Measurements from ENCODE around the gene DCAF15. TPM values are rescaled to one million over a fixed set of nuclear protein-coding genes. Genes with fewer than 3 reads are reported as not detected.

DCAF15 gene
- total and polyA plus RNA-seq, 7 donors = 9.2 to 25.3 (median 16.6) TPM

DNA sequence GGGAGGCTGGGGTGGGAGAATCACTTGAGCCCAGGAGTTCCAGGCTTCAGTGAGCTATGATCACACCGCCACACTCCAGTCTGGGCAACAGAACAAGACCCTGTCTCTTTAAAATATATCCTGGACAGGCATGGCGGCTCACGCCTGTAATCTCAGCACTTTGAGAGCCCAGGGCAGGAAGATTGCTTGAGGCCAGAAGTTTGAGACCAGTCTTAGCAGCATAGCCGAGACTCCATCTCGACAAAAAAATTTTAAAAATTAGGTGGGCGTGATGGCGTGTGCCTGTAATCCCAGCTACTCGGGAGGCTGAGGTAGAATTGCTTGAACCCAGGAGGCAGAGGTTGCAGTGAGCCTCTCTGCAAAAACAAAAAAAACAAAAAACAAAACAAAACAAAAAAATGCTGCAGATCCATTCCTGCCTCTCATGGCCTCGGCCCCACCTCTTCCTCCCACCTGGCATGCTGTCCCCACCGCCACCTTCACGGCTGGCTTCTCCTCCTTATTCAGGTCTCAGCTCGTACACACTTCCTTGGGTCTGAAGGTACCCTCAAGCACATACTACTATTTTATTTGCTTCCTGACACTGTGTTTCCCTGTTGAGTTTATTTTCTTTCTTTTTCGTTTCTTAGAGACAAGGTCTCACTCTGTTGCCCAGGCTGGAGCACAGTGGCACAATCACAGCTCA lies 48.5 kb downstream of the DCAF15 start:
- Histone ChIP-seq H3K27ac (peak overlapping the region; percentile 98), H3K27me3 (ENCODE audit: insufficient read depth in 3 of 3, low read length in 2 of 3) (no peaks in the 10 kb centered on the region), H3K4me3 (no peak overlapping the region), H3K36me3 (ENCODE audit: insufficient read depth in 1 of 2, low read depth in 1 of 2) (no peaks in the 10 kb centered on the region), H3K9me3 (no peaks in the 10 kb centered on the region), H3K4me1 (peaks cover 51% of the 10 kb centered on the region)
- TF ChIP-seq, protein P1, sequence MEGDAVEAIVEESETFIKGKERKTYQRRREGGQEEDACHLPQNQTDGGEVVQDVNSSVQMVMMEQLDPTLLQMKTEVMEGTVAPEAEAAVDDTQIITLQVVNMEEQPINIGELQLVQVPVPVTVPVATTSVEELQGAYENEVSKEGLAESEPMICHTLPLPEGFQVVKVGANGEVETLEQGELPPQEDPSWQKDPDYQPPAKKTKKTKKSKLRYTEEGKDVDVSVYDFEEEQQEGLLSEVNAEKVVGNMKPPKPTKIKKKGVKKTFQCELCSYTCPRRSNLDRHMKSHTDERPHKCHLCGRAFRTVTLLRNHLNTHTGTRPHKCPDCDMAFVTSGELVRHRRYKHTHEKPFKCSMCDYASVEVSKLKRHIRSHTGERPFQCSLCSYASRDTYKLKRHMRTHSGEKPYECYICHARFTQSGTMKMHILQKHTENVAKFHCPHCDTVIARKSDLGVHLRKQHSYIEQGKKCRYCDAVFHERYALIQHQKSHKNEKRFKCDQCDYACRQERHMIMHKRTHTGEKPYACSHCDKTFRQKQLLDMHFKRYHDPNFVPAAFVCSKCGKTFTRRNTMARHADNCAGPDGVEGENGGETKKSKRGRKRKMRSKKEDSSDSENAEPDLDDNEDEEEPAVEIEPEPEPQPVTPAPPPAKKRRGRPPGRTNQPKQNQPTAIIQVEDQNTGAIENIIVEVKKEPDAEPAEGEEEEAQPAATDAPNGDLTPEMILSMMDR (IDR thresholded peaks at IDR 0.05) = no peak
- intact Hi-C loops (cut with DNase I) = no loop called here
- ATAC-seq (no peak), DNase-seq (peak; percentile 1 to 39)
- 72 to 82% (median 81%) methylated on average over 13 of the region's 13 CpGs for WGBS, 3 donors

DNA sequence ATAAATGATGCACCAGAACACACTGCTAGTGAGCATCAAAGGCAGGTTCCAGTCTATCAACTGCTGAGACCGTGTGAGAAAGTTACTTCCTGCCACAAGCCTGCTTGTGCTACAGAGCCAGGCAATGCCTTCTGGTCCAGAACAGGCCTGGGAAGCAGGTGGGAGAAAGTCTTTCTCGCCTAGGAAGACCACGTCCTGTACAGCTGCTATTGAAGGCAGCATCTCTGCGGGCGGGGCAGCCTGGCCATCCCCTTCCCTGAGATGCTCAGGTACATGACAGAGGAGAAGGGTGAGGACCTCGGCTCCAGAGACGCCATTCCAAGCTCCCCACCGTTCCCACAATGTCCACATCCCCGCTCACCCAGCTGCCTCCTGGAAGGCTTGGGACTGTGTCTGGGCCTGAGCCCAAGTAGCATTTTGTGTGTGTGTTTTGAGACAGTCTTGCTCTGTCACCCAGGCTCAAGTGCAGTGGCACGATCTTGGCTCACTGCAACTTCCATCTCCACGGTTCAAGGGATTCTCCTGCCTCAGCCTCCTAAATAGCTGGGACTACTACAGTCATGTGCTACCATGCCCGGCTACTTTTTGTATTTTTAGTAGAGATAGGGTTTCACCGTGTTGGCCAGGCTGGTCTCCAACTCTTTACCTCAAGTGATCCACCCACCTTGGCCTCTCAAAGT lies 50.4 kb downstream of the DCAF15 start:
- no peak for ATAC-seq
- Histone ChIP-seq H3K36me3 (ENCODE audit: insufficient read depth in 1 of 2, low read depth in 1 of 2) (no peaks in the 10 kb centered on the region), H3K27me3 (ENCODE audit: insufficient read depth in 3 of 3, low read length in 2 of 3) (no peaks in the 10 kb centered on the region), H3K4me1 (peaks cover 46% of the 10 kb centered on the region), H3K27ac (peak overlapping the region; percentile 98), H3K4me3 (peak overlapping the region; percentile 23), H3K9me3 (no peaks in the 10 kb centered on the region)
- TF ChIP-seq, protein P1 (IDR thresholded peaks at IDR 0.05) = no peak
- intact Hi-C loops (cut with DNase I) = no loop called here
- DNase-seq = peak in 1 of 2 donors; percentile 17
- 29 to 41% (median 32%) methylated on average over 13 of the region's 13 CpGs for WGBS, 3 donors

GRCh38 chr19:14003251-14004055 lies 51.1 kb downstream of the DCAF15 start:
- no peaks in the 10 kb centered on the region for H3K9me3 ChIP-seq
- peak overlapping the region; percentile 98 for H3K27ac ChIP-seq
- intact Hi-C loops (cut with DNase I) = no loop called here
- ATAC-seq (no peak), DNase-seq (peak in 1 of 2 donors; percentile 19)
- no peaks in the 10 kb centered on the region for H3K27me3 ChIP-seq (ENCODE audit: insufficient read depth in 3 of 3, low read length in 2 of 3)
- WGBS, 3 donors = 21 to 36% (median 21%) methylated on average over 10 of the region's 10 CpGs
- peaks cover 45% of the 10 kb centered on the region for H3K4me1 ChIP-seq
- peak overlapping the region; percentile 23 for H3K4me3 ChIP-seq
- H3K36me3 ChIP-seq (ENCODE audit: insufficient read depth in 1 of 2, low read depth in 1 of 2) = no peaks in the 10 kb centered on the region
- TF ChIP-seq, protein P1 (IDR thresholded peaks at IDR 0.05) = no peak

GRCh38 chr19:14004619-14005348 lies 52.5 kb downstream of the DCAF15 start:
- peak overlapping the region; percentile 82 for H3K4me3 ChIP-seq
- H3K9me3 ChIP-seq = no peaks in the 10 kb centered on the region
- peak; percentile 58 to 74 for DNase-seq
- peak overlapping the region; percentile 98 for H3K27ac ChIP-seq
- peaks cover 45% of the 10 kb centered on the region for H3K4me1 ChIP-seq
- H3K27me3 ChIP-seq (ENCODE audit: insufficient read depth in 3 of 3, low read length in 2 of 3) = no peaks in the 10 kb centered on the region
- H3K36me3 ChIP-seq (ENCODE audit: insufficient read depth in 1 of 2, low read depth in 1 of 2) = no peaks in the 10 kb centered on the region
- ATAC-seq = peak in 3 of 4 donors; percentile 17 to 26 (median 26)
- 12 to 15% (median 13%) methylated on average over 14 of the region's 14 CpGs for WGBS, 3 donors
- TF ChIP-seq, protein P1 (IDR thresholded peaks at IDR 0.05) = no peak
- intact Hi-C loops (cut with DNase I) = loop anchor here in 1 of 2 donors (5.0 kb wide), 1 partner anchor 68 kb away; the partner anchor contains the start of gene MISP3

Data from psoas muscle (tissue), 8 donors.